Panc1 (cell line): ENCODE measurements around the gene LRRC27. TPM values are rescaled to one million over a fixed set of nuclear protein-coding genes. Genes with fewer than 3 reads are reported as not detected.

Experiments
- ATAC-seq: fragments of 200-7000 bp; cut with Tn5 transposase; 2 replicates; pipeline ENCODE4 v1.9.1; 2020; ENCODE audit warnings: mild to moderate bottlenecking, moderate library complexity
- BruUV-seq: library from RNA; stranded (reverse); fragments of 400-500 nt; replicated peaks from 2 replicates; lab custom pipeline; 2021; lab: Mats Ljungman, UMichigan
- CTCF ChIA-PET: fragments of 300-600 bp; sonication (Branson Sonifier 250); formaldehyde crosslinking; loops from one replicate; lab custom pipeline; 2022; ENCODE audit warnings: antibody characterized with exemption; lab: Charles Lee
- POLR2A ChIA-PET: fragments of 300-600 bp; sonication (Branson Sonifier 250); formaldehyde crosslinking; loops from one replicate; lab custom pipeline; 2022; ENCODE audit warnings: antibody characterized with exemption; lab: Charles Lee
- DNase-seq: peaks from one replicate; pipeline ENCODE4 v3.0.0-alpha.2; 2010; ENCODE audit warnings: low read depth, low spot score
- H3K27ac ChIP-seq: 2 replicates; pipeline ENCODE4 v1.5.1; 2011; ENCODE audit warnings: mild to moderate bottlenecking, low read length, inconsistent platforms
- H3K27me3 ChIP-seq: fragments of 200-500 bp; sonication (Bioruptor generic); 2 replicates; pipeline ENCODE4 v1.6.0; 2014; ENCODE audit warnings: low read length, inconsistent platforms; ENCODE audit not compliant: control insufficient read depth, insufficient read depth
- H3K36me3 ChIP-seq: fragments of 200-500 bp; sonication (Bioruptor generic); 2 replicates; pipeline ENCODE4 v1.5.1; 2014; ENCODE audit warnings: inconsistent platforms, mild to moderate bottlenecking, low read length, moderate library complexity; ENCODE audit not compliant: control insufficient read depth, insufficient read depth
- H3K4me1 ChIP-seq: 2 replicates; pipeline ENCODE4 v1.5.1; 2011; ENCODE audit warnings: inconsistent platforms, mild to moderate bottlenecking, low read length, moderate library complexity; ENCODE audit not compliant: control insufficient read depth, insufficient read depth
- H3K4me3 ChIP-seq, 2 experiments: 2 replicates each; pipeline ENCODE4 v1.5.1; 2011 to 2012; ENCODE audit warnings: low read depth in 2 of 2, low read length in 2 of 2, mild to moderate bottlenecking in 2 of 2, inconsistent platforms in 1 of 2, moderate library complexity in 1 of 2
- H3K9me3 ChIP-seq: fragments of 200-500 bp; sonication (Bioruptor generic); 2 replicates; pipeline ENCODE4 v1.5.1; 2014; ENCODE audit warnings: low read depth, mild to moderate bottlenecking, inconsistent platforms, low read length, moderate library complexity; ENCODE audit not compliant: control insufficient read depth, insufficient read depth
- CTCF ChIP-seq: fragments of 450-650 bp; IDR thresholded peaks from 2 replicates; pipeline ENCODE4 v1.5.1; 2017; ENCODE audit warnings: mild to moderate bottlenecking
- POLR2AphosphoS5 ChIP-seq: IDR thresholded peaks from 2 replicates; pipeline ENCODE4 v1.6.1; 2012; ENCODE audit warnings: mild to moderate bottlenecking, low read depth, low read length, moderate library complexity
- SIN3A ChIP-seq: IDR thresholded peaks from 2 replicates; pipeline ENCODE4 v1.6.1; 2012; ENCODE audit warnings: low read depth, mild to moderate bottlenecking, low read length, moderate library complexity, borderline replicate concordance; ENCODE audit not compliant: insufficient read depth
- TCF7L2 ChIP-seq: IDR thresholded peaks from 2 replicates; pipeline ENCODE4 v1.6.1; 2011; ENCODE audit warnings: mild to moderate bottlenecking, low read depth, low read length, inconsistent platforms
- in situ Hi-C: cut with HindIII; loops from 2 replicates; pipeline ENCODE4 v1.10.0; 2016; ENCODE audit warnings: low sequenced_read_pairs, low pct_unique_long_range_greater_than_20kb
- intact Hi-C: fragments of 100-400 bp; cut with micrococcal nuclease; formaldehyde crosslinking; loops from one replicate; pipeline ENCODE4 v1.10.0; 2022; ENCODE audit not compliant: unreplicated experiment
- total RNA-seq: library from RNA; stranded (reverse); gene quantifications from one replicate; pipeline ENCODE4 v1.2.1, GENCODE V29; 2021; ENCODE audit not compliant: unreplicated experiment
- TF ChIP-seq, protein P1 (sequence below), 2 experiments: IDR thresholded peaks; 2 replicates each; pipeline ENCODE4 v1.6.1; 2011 to 2012; ENCODE audit warnings: low read depth in 2 of 2, control low read depth in 1 of 2, low read length in 1 of 2, mild to moderate bottlenecking in 1 of 2, moderate library complexity in 1 of 2; ENCODE audit not compliant: insufficient read depth in 1 of 2

LRRC27 gene
- total RNA-seq, 1 experiment from 2014 or later = 15.7 TPM

- in situ Hi-C loops = no loop called here
- DNase-seq (no peak), ATAC-seq (no peak)
- POLR2A ChIA-PET = no interaction called here
- no peak overlapping the region for H3K27ac ChIP-seq
- no peaks in the 10 kb centered on the region for H3K9me3 ChIP-seq
- CTCF ChIA-PET = interaction anchor here (0.6 to 0.7 kb wide), 2 partner anchors 250 to 466 kb away, joined by 3 read pairs; no protein-coding TSS in a partner anchor
- H3K36me3 ChIP-seq = no peaks in the 10 kb centered on the region
- no TSS peak for BruUV-seq
- H3K27me3 ChIP-seq = no peaks in the 10 kb centered on the region
- peaks cover 47% of the 10 kb centered on the region for H3K4me1 ChIP-seq
- intact Hi-C loops = no loop called here
- H3K4me3 ChIP-seq = no peak overlapping the region
- TF ChIP-seq, protein P1, sequence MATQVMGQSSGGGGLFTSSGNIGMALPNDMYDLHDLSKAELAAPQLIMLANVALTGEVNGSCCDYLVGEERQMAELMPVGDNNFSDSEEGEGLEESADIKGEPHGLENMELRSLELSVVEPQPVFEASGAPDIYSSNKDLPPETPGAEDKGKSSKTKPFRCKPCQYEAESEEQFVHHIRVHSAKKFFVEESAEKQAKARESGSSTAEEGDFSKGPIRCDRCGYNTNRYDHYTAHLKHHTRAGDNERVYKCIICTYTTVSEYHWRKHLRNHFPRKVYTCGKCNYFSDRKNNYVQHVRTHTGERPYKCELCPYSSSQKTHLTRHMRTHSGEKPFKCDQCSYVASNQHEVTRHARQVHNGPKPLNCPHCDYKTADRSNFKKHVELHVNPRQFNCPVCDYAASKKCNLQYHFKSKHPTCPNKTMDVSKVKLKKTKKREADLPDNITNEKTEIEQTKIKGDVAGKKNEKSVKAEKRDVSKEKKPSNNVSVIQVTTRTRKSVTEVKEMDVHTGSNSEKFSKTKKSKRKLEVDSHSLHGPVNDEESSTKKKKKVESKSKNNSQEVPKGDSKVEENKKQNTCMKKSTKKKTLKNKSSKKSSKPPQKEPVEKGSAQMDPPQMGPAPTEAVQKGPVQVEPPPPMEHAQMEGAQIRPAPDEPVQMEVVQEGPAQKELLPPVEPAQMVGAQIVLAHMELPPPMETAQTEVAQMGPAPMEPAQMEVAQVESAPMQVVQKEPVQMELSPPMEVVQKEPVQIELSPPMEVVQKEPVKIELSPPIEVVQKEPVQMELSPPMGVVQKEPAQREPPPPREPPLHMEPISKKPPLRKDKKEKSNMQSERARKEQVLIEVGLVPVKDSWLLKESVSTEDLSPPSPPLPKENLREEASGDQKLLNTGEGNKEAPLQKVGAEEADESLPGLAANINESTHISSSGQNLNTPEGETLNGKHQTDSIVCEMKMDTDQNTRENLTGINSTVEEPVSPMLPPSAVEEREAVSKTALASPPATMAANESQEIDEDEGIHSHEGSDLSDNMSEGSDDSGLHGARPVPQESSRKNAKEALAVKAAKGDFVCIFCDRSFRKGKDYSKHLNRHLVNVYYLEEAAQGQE (IDR thresholded peaks at IDR 0.05; ENCODE audit: insufficient read depth in 1 of 2, low read depth in 2 of 2, low read length in 1 of 2) = no peak
- TF ChIP-seq TCF7L2 = no peak
- TF ChIP-seq POLR2AphosphoS5 = peak; percentile 18
- no peak for TF ChIP-seq SIN3A
- TF ChIP-seq CTCF = no peak
These were observed 60.3 kb downstream of the LRRC27 start for GRCh38 chr10:132392184-132392800.

GRCh38 chr10:132392811-132393694 lies 61.1 kb downstream of the LRRC27 start:
- Histone ChIP-seq H3K36me3 (no peaks in the 10 kb centered on the region), H3K4me1 (peaks cover 43% of the 10 kb centered on the region), H3K9me3 (no peaks in the 10 kb centered on the region), H3K4me3 (no peak overlapping the region), H3K27ac (no peak overlapping the region), H3K27me3 (no peaks in the 10 kb centered on the region)
- BruUV-seq = no TSS peak
- in situ Hi-C loops (no loop called here), intact Hi-C loops (no loop called here)
- ChIA-PET POLR2A (no interaction called here), CTCF (interaction anchor here (0.6 kb wide), 1 partner anchor 465 kb away, joined by 3 read pairs; no protein-coding TSS in a partner anchor)
- ATAC-seq (no peak), DNase-seq (no peak)
- TF ChIP-seq, protein P1 (IDR thresholded peaks at IDR 0.05; ENCODE audit: insufficient read depth in 1 of 2, low read depth in 2 of 2, low read length in 1 of 2) = no peak
